ENCODE results near the gene ADGRG3. TPM values are rescaled to one million over a fixed set of nuclear protein-coding genes. Genes with fewer than 3 reads are reported as not detected.

Gene ADGRG3
- polyA plus RNA-seq, 3 donors: 0.41 to 1.0 TPM; not detected in 1

DNA sequence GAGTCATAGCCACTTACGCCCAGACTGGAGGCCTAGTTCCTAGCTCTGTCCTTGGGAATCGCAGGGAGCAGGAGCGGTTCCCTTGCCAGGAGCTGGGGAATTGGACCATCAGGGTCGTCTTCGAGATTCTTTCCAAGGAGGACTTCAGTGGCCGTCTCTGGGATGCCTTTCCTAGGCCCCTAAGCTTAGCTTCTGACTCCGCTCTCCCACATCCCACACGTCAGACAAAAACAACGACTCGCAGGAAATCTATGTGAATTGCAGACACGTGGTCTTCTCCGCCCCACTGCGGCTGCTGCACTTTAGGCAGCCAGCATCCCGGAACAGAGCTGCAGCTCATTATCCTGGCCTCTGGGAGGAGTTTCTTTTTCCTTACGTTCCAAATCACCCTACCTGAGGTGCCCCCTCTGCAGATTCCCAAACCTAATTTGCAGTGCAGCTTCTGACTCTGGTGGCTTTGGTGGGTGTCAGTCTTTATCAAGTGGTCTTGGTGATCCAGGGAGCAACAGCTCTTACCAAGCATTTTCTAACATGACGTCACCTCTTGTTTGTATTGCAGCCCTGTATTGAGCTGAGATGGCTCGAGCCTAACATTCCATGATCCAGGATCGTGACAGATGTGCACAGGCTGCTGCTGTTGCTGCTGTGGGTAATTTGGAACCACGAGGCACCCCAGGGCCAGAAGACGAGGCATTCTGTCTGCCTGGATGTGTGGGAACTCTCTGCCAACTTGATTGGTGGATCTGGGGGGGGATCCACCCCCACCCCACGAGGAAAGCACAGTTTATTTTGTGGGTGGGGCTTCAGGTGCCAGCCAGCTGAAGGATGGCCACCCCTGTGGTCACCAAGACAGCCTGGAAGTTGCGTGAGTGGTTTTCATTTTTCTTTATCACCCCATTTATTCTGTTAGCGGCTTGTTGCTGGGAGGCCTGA, 68.6 kb downstream of the ADGRG3 start:
- Histone ChIP-seq H3K27me3 (ENCODE audit: control insufficient read depth in 2 of 2, insufficient read depth in 2 of 2, low read length in 2 of 2) (no peaks in the 10 kb centered on the region), H3K36me3 (replicated peaks in 1 of 2; ENCODE audit: control insufficient read depth in 1 of 2, insufficient read depth in 2 of 2, low read length in 2 of 2) (peaks cover 0 to 5% of the 10 kb centered on the region in 2 donors), H3K9ac (ENCODE audit: insufficient read depth, low read length, poor library complexity, severe bottlenecking) (peak overlapping the region; percentile 80), H3K4me3 (replicated peaks in 1 of 3; ENCODE audit: low read depth in 2 of 3, low read length in 3 of 3) (peak overlapping the region; percentile 84 to 93 (median 91)), H4K20me1 (ENCODE audit: insufficient read depth, low read length) (no peaks in the 10 kb centered on the region), H3K4me1 (ENCODE audit: control insufficient read depth in 1 of 2, insufficient read depth in 2 of 2, low read length in 2 of 2) (peaks cover 22 to 23% of the 10 kb centered on the region in 2 donors), H2AFZ (ENCODE audit: insufficient read depth, low read depth, low read length, poor library complexity, severe bottlenecking) (peak overlapping the region; percentile 91), H3K4me2 (replicated peaks; ENCODE audit: extremely low read depth, low read length, poor library complexity, severe bottlenecking) (peak overlapping the region; percentile 99), H3K79me2 (ENCODE audit: insufficient read depth, low read length) (no peaks in the 10 kb centered on the region), H3K27ac (ENCODE audit: low read depth in 1 of 2, low read length in 2 of 2) (peak overlapping the region; percentile 23 to 77), H3K9me3 (replicated peaks in 1 of 2; ENCODE audit: control insufficient read depth in 1 of 2, insufficient read depth in 1 of 2, low read length in 2 of 2) (no peaks in the 10 kb centered on the region)
- 8% methylated on average over 13 of the region's 23 CpGs for WGBS (ENCODE audit: insufficient coverage)
- DNase-seq: peak; percentile 12 to 28 (median 26)
- Mint-ChIP-seq H3K4me1 (peaks cover 18% of the 10 kb centered on the region), H3K36me3 (peaks cover 10 to 18% of the 10 kb centered on the region in 2 donors), H3K4me3 (peak overlapping the region; percentile 96 to 98), H3K9me3 (peaks cover 0 to 8% (median 0%) of the 10 kb centered on the region in 7 donors), H3K27ac (peak overlapping the region; percentile 72 to 97 (median 90)), H3K27me3 (ENCODE audit: low read depth in 3 of 3) (peaks cover 0 to 3% (median 2%) of the 10 kb centered on the region in 3 donors)
- TF ChIP-seq, protein P1, sequence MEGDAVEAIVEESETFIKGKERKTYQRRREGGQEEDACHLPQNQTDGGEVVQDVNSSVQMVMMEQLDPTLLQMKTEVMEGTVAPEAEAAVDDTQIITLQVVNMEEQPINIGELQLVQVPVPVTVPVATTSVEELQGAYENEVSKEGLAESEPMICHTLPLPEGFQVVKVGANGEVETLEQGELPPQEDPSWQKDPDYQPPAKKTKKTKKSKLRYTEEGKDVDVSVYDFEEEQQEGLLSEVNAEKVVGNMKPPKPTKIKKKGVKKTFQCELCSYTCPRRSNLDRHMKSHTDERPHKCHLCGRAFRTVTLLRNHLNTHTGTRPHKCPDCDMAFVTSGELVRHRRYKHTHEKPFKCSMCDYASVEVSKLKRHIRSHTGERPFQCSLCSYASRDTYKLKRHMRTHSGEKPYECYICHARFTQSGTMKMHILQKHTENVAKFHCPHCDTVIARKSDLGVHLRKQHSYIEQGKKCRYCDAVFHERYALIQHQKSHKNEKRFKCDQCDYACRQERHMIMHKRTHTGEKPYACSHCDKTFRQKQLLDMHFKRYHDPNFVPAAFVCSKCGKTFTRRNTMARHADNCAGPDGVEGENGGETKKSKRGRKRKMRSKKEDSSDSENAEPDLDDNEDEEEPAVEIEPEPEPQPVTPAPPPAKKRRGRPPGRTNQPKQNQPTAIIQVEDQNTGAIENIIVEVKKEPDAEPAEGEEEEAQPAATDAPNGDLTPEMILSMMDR (IDR thresholded peaks at IDR 0.05): no peak
- intact Hi-C loops (cut with micrococcal nuclease): loop anchor here (5.0 to 10.0 kb wide), 5 partner anchors 89 to 432 kb away; partner anchors contain the start of genes CFAP20 (in 1 of the 2), POLR2C (in 1 of the 2), USB1 (in 1 of the 2) and ZNF319 (in 1 of the 2)

DNA sequence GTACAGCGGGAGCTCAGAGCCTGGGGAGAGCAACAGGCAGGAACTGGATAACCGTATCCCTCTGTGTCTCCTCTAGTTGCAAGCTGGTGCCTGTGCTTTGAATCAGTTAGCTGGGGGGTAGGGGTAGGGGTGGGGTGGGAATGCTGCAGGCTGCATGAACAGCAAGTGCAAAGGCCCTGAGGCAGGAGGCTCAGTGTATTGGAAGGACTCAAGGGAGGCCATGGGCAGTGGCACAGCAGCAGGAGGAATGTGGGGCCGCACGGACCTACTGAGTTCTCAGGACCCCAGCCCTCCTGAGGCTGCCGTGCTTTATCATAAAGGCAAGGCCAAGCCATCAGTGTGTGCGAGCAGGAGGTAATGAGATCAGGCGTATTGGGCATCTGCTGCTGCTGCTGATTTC, 70.7 kb downstream of the ADGRG3 start:
- Histone ChIP-seq H3K4me1 (ENCODE audit: control insufficient read depth in 1 of 2, insufficient read depth in 2 of 2, low read length in 2 of 2) (peaks cover 19 to 22% of the 10 kb centered on the region in 2 donors), H2AFZ (ENCODE audit: insufficient read depth, low read depth, low read length, poor library complexity, severe bottlenecking) (no peak overlapping the region), H3K36me3 (replicated peaks in 1 of 2; ENCODE audit: control insufficient read depth in 1 of 2, insufficient read depth in 2 of 2, low read length in 2 of 2) (peaks cover 12 to 26% of the 10 kb centered on the region in 2 donors), H3K79me2 (ENCODE audit: insufficient read depth, low read length) (no peaks in the 10 kb centered on the region), H3K27me3 (ENCODE audit: control insufficient read depth in 2 of 2, insufficient read depth in 2 of 2, low read length in 2 of 2) (no peaks in the 10 kb centered on the region), H3K4me2 (replicated peaks; ENCODE audit: extremely low read depth, low read length, poor library complexity, severe bottlenecking) (no peak overlapping the region), H3K27ac (ENCODE audit: low read depth in 1 of 2, low read length in 2 of 2) (no peak overlapping the region), H3K9ac (ENCODE audit: insufficient read depth, low read length, poor library complexity, severe bottlenecking) (no peak overlapping the region), H4K20me1 (ENCODE audit: insufficient read depth, low read length) (no peaks in the 10 kb centered on the region), H3K9me3 (replicated peaks in 1 of 2; ENCODE audit: control insufficient read depth in 1 of 2, insufficient read depth in 1 of 2, low read length in 2 of 2) (no peaks in the 10 kb centered on the region), H3K4me3 (replicated peaks in 1 of 3; ENCODE audit: low read depth in 2 of 3, low read length in 3 of 3) (no peak overlapping the region)
- peaks cover 18 to 32% of the 10 kb centered on the region in 2 donors for H3K36me3 Mint-ChIP-seq
- DNase-seq: no peak
- intact Hi-C loops (cut with micrococcal nuclease): loop anchor here (5.0 to 10.0 kb wide), 5 partner anchors 92 to 434 kb away; partner anchors contain the start of genes CFAP20 (in 1 of the 2), POLR2C (in 1 of the 2), USB1 (in 1 of the 2) and ZNF319 (in 1 of the 2)
- peaks cover 0 to 2% (median 2%) of the 10 kb centered on the region in 3 donors for H3K27me3 Mint-ChIP-seq (ENCODE audit: low read depth in 3 of 3)
- peak overlapping the region in 1 of 2 donors; percentile 37 for H3K4me3 Mint-ChIP-seq
- H3K4me1 Mint-ChIP-seq: peaks cover 17% of the 10 kb centered on the region
- WGBS (ENCODE audit: insufficient coverage): 91% methylated on average over 7 of the region's 7 CpGs
- H3K9me3 Mint-ChIP-seq: peaks cover 0 to 3% (median 0%) of the 10 kb centered on the region in 7 donors
- no peak overlapping the region for H3K27ac Mint-ChIP-seq
- TF ChIP-seq, protein P1 (IDR thresholded peaks at IDR 0.05): no peak

Data from CD14-positive monocyte (primary cell).